ENCODE results near the gene RSPH6A. TPM values are rescaled to one million over a fixed set of nuclear protein-coding genes. Genes with fewer than 3 reads are reported as not detected.

Gene RSPH6A
- total and polyA plus RNA-seq, 10 of the 15 experiments (the other 5 are each of a cell fraction or from before 2014, with no cell fraction given) = 0.03 to 0.41 (median 0.22) TPM; not detected in 4

DNA sequence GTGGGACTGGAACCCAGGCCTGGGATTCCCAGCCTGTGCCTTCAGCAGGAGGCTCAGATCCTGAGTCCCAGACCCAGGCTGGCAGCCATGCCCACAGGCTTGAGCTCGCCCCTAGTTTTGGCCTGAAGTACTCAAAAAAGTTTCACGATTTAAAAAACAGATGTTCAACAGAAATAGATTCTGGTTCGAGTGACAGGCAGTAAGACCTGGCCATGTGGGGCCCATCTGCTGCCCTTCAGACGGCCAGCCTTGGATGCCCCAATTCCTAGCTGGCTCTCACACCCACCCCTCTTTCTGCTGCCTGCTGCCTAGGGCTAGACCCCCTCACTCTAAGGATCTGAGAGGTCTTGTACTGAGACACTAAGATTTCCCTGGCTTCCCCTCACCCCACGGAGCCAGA is 30.0 kb downstream of the RSPH6A start:
- Histone ChIP-seq H3K4me3 (no peak overlapping the region), H3K9ac (ENCODE audit: control insufficient read depth, insufficient read depth, low read length) (no peak overlapping the region), H2AFZ (ENCODE audit: control insufficient read depth, low read depth, low read length) (no peak overlapping the region), H3K27me3 (replicated peaks in 1 of 2; ENCODE audit: control insufficient read depth in 2 of 2, insufficient read depth in 2 of 2, low read length in 1 of 2) (no peaks in the 10 kb centered on the region), H3K36me3 (ENCODE audit: control insufficient read depth in 2 of 2, insufficient read depth in 2 of 2, low read length in 1 of 2) (peaks cover 2 to 12% of the 10 kb centered on the region in 2 experiments; a peak in 3 of 4 replicates), H3K4me1 (ENCODE audit: control insufficient read depth, insufficient read depth, low read length) (no peaks in the 10 kb centered on the region; the same call in 1 of the 2 replicates), H4K20me1 (ENCODE audit: control insufficient read depth, insufficient read depth) (no peaks in the 10 kb centered on the region), H3K4me2 (ENCODE audit: control insufficient read depth, insufficient read depth) (no peak overlapping the region), H3K27ac (ENCODE audit: control insufficient read depth, insufficient read depth) (no peak overlapping the region), H3K79me2 (ENCODE audit: control insufficient read depth, insufficient read depth, low read length) (no peaks in the 10 kb centered on the region), H3K9me3 (replicated peaks; ENCODE audit: control insufficient read depth, insufficient read depth, low read length) (no peaks in the 10 kb centered on the region)
- DNase-seq (ENCODE audit: low read depth, low spot score) (no peak), ATAC-seq (no peak), FAIRE-seq (no peak)
- intact Hi-C loops (cut with micrococcal nuclease; ENCODE audit: unreplicated experiment) = no loop called here
- ChIA-PET CTCF (no interaction called here), RAD21 (ENCODE audit: unreplicated experiment) (no interaction called here), SMC1A (ENCODE audit: uncharacterized antibody, unreplicated experiment) (no interaction called here), POLR2A (no interaction called here)
- TF ChIP-seq RUNX3 (IDR thresholded peaks at IDR 0.05; ENCODE audit: low read length) (no peak), POLR2A (IDR thresholded peaks at IDR 0.05; ENCODE audit: low read depth, low read length) (0 out of 2 replicates have a peak, but pooled peaks have one; percentile 9), CREM (IDR thresholded peaks at IDR 0.05; ENCODE audit: low read depth) (no peak)
- in situ Hi-C loops (cut with MboI) = no loop called here
- WGBS (ENCODE audit: insufficient coverage, insufficient replicate concordance, low lambda C conversion rate, missing lambda C conversion rate) = 71% methylated on average over 5 of the region's 5 CpGs
- BruUV-seq (replicated peaks) = no TSS peak

DNA sequence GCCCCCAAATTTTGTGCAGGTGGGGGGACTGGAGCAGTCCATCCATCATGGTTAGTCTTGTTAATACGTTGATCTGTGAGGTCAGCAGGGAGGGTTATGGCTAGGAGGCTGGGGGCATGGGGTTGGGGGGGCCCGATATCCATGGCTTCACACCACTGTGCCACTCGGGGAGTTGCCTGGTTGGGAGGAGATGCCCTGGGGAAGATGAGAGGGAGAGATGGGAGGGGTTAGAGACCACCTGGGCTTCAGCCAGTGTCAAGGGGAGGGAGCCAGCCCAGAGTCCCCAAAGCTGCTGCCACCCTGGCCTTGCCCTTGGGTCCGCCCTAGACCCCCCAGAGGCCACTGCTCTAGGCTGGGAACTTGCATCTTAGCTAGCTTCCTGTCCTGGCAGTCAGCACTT is 31.0 kb downstream of the RSPH6A start:
- no peak overlapping the region for H2AFZ ChIP-seq (ENCODE audit: control insufficient read depth, low read depth, low read length)
- H3K9me3 ChIP-seq (replicated peaks; ENCODE audit: control insufficient read depth, insufficient read depth, low read length) = no peaks in the 10 kb centered on the region
- 85% methylated on average over 4 of the region's 4 CpGs for WGBS (ENCODE audit: insufficient coverage, insufficient replicate concordance, low lambda C conversion rate, missing lambda C conversion rate)
- ChIA-PET POLR2A (interaction anchor here (0.5 kb wide), 1 partner anchor 33 kb away, joined by 4 read pairs; no protein-coding TSS in a partner anchor), RAD21 (ENCODE audit: unreplicated experiment) (no interaction called here), SMC1A (ENCODE audit: uncharacterized antibody, unreplicated experiment) (no interaction called here), CTCF (no interaction called here)
- BruUV-seq (replicated peaks) = no TSS peak
- H3K36me3 ChIP-seq (ENCODE audit: control insufficient read depth in 2 of 2, insufficient read depth in 2 of 2, low read length in 1 of 2) = peaks cover 2 to 7% of the 10 kb centered on the region in 2 experiments; a peak in 3 of 4 replicates
- no peaks in the 10 kb centered on the region for H3K79me2 ChIP-seq (ENCODE audit: control insufficient read depth, insufficient read depth, low read length)
- H3K4me2 ChIP-seq (ENCODE audit: control insufficient read depth, insufficient read depth) = no peak overlapping the region
- in situ Hi-C loops (cut with MboI) = no loop called here
- DNase-seq (ENCODE audit: low read depth, low spot score) (no peak), ATAC-seq (no peak), FAIRE-seq (no peak)
- H3K27ac ChIP-seq (ENCODE audit: control insufficient read depth, insufficient read depth) = no peak overlapping the region
- no peak overlapping the region for H3K4me3 ChIP-seq
- intact Hi-C loops (cut with micrococcal nuclease; ENCODE audit: unreplicated experiment) = no loop called here
- H3K4me1 ChIP-seq (ENCODE audit: control insufficient read depth, insufficient read depth, low read length) = peaks cover 6% of the 10 kb centered on the region
- H3K27me3 ChIP-seq (replicated peaks in 1 of 2; ENCODE audit: control insufficient read depth in 2 of 2, insufficient read depth in 2 of 2, low read length in 1 of 2) = no peaks in the 10 kb centered on the region
- H3K9ac ChIP-seq (ENCODE audit: control insufficient read depth, insufficient read depth, low read length) = no peak overlapping the region
- TF ChIP-seq SMARCA5 (IDR thresholded peaks at IDR 0.05) (no peak), ZNF622 (IDR thresholded peaks at IDR 0.05) (no peak), ESRRA (IDR thresholded peaks at IDR 0.05; ENCODE audit: low read length) (no peak), FOS (IDR thresholded peaks at IDR 0.05; ENCODE audit: borderline replicate concordance, extremely low read depth, insufficient read length) (no peak), GABPA (IDR thresholded peaks at IDR 0.05; ENCODE audit: low read depth) (no peak), SMC3 (IDR thresholded peaks at IDR 0.05; ENCODE audit: borderline replicate concordance, low read length) (no peak), NR2C1 (IDR thresholded peaks at IDR 0.05) (no peak), SUZ12 (IDR thresholded peaks at IDR 0.05; ENCODE audit: unreplicated experiment) (no peak), GATAD2B (conservative IDR thresholded peaks at IDR 0.05; ENCODE audit: low read depth) (no peak)
- TF ChIP-seq, protein P1, sequence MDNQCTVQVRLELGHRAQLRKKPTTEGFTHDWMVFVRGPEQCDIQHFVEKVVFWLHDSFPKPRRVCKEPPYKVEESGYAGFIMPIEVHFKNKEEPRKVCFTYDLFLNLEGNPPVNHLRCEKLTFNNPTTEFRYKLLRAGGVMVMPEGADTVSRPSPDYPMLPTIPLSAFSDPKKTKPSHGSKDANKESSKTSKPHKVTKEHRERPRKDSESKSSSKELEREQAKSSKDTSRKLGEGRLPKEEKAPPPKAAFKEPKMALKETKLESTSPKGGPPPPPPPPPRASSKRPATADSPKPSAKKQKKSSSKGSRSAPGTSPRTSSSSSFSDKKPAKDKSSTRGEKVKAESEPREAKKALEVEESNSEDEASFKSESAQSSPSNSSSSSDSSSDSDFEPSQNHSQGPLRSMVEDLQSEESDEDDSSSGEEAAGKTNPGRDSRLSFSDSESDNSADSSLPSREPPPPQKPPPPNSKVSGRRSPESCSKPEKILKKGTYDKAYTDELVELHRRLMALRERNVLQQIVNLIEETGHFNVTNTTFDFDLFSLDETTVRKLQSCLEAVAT (IDR thresholded peaks at IDR 0.05) = no peak
- H4K20me1 ChIP-seq (ENCODE audit: control insufficient read depth, insufficient read depth) = no peaks in the 10 kb centered on the region
